ENCODE data around the gene SRRM4.
A peak's percentile ranks its signal among the peaks of the same experiment; 100 is the strongest.

Gene SRRM4, protein sequence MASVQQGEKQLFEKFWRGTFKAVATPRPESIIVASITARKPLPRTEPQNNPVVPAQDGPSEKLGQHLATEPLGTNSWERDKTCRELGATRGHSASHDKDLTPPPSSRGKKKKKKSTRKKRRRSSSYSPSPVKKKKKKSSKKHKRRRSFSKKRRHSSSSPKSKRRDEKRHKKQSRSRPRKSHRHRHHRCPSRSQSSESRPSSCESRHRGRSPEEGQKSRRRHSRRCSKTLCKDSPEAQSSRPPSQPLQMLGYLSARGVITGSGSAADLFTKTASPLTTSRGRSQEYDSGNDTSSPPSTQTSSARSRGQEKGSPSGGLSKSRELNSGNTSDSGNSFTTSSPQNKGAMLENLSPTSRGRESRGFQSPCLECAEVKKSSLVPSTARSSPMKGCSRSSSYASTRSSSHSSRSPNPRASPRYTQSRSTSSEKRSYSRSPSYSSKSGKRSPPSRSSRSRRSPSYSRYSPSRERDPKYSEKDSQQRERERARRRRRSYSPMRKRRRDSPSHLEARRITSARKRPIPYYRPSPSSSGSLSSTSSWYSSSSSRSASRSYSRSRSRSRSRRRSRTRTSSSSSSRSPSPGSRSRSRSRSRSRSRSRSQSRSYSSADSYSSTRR

DNA sequence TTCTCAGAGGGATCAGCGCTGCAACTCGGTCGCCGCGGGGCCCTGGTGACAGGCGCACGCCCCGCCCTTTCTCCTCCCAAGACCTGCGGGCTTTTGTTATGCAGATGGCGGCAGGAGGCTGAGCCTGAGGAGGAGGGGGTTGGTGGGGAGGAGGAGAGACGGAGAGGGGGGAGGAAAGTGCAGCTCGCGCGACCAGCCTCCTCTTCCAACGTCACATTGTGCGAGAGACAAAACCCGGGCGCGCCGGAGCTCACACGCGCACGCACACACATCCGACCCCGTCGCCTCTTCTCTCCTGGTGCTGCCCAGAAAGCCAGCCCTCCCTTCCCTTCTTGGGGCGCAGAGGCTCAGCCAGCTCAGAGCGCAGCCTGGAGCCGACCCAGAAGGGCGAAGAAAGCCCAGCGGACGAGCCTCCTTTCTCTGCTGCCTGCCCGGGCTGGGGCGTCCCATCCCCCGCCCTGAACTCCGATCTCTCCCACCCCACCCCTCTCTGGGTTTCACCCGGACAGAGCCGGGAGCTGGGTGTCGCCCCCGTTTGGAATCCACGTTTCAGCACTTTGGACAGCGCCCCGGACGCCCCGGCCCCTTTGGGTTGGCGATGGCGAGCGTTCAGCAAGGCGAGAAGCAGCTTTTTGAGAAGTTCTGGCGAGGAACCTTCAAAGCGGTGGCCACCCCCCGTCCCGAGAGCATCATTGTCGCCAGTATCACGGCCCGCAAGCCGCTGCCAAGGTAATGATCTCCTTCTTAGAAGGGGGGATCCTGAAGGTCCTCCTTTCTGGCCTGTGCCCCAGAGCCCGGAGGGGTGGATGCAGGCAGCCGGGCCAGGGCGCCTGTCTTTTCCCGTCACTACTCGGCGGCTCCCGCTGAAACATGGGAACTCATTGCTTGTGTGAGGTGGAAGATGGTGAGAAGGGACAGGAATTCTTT lies at the start of gene SRRM4:
Gene SRRM4 (plus strand): TSS at position 257 of the 927 bp plus-strand sequence. CDS start 342 bp downstream, at position 599.
- H3K4me3 Mint-ChIP-seq, result no peak within 1 kb of the TSS
- H3K4me1 Mint-ChIP-seq, result no peaks in the 10 kb centered on the region
- H3K27ac Mint-ChIP-seq, result no peak within 1 kb of the TSS
- no peak for ATAC-seq
- peaks cover 45% of the 10 kb centered on the region for H3K27me3 Mint-ChIP-seq
- H3K9me3 Mint-ChIP-seq, result no peaks in the 10 kb centered on the region
- no peak for DNase-seq

DNA sequence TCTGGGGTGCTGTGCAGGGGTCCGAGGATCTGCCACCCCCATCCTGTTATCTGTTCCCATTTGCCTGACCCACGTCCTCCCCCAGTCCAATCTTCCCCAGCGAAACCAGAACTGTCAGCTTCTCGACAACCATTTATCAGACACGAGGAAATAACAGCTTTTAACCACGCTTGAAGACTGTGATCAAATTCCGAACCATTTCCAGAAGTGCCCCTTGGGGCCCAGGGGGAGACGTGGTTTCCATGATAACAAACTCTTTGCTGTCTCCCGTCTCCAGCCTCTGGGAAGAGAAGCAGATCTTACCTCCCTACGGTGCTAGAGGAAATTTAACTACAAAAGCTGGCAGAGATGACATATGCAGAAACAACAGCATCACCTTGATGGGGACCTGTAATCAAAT lies 35.1 kb upstream of the SRRM4 start:
- Mint-ChIP-seq H3K4me1 (no peaks in the 10 kb centered on the region), H3K27me3 (no peaks in the 10 kb centered on the region)

DNA sequence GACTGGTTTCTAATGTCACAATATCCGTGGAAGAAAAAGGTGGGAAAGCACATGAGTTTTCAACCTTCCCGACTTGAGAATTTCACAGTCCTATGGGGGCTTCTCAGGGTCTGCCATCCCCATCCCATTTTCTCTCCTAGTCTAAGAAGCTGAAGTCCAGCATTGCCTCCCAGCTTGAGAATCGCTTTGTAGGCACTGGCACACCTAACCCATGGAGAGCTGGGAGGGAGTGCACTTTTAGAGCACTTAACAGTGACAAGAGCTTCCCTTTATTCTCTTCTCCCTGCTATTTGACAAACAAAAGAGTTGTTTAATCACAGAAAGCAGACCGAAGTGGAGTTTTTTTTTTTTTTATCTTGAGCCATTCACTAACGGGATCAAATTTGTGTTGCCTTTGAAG lies 22.8 kb upstream of the SRRM4 start:
- Mint-ChIP-seq H3K4me3 (no peak overlapping the region), H3K27me3 (no peaks in the 10 kb centered on the region), H3K4me1 (no peaks in the 10 kb centered on the region), H3K27ac (no peak overlapping the region), H3K9me3 (peaks cover 23 to 24% of the 10 kb centered on the region in 2 donors)
- ATAC-seq, result no peak
- DNase-seq, result no peak

More for the DNA sequence above, 35.1 kb upstream of the SRRM4 start:
- no peak overlapping the region for H3K4me3 Mint-ChIP-seq
- DNase-seq, result no peak
- no peak overlapping the region for H3K27ac Mint-ChIP-seq
- no peak for ATAC-seq
- no peaks in the 10 kb centered on the region for H3K9me3 Mint-ChIP-seq

DNA sequence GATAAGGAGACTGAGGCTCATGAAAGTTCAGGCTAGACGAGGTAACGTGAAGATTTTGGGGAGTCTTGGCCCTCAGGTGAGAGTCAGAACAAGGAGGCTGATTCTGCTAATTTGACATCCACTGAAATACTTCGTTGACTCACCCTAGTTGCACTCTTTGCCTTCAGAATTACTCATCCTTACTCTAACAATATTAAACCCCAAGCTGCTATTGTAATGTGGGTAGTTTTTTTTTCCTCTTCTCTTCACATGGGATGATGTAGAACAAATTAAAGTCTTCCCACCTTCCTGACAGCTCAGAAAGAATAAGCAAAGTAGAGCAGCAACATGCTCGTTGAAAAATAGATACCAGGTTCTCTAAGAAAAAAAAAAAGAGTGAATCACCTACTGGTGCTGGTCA lies 22.0 kb upstream of the SRRM4 start:
- no peak overlapping the region for H3K4me3 Mint-ChIP-seq
- peaks cover 21 to 26% of the 10 kb centered on the region in 2 donors for H3K9me3 Mint-ChIP-seq
- no peak overlapping the region for H3K27ac Mint-ChIP-seq
- no peaks in the 10 kb centered on the region for H3K27me3 Mint-ChIP-seq
- H3K4me1 Mint-ChIP-seq, result no peaks in the 10 kb centered on the region
- DNase-seq (no peak), ATAC-seq (no peak)

DNA sequence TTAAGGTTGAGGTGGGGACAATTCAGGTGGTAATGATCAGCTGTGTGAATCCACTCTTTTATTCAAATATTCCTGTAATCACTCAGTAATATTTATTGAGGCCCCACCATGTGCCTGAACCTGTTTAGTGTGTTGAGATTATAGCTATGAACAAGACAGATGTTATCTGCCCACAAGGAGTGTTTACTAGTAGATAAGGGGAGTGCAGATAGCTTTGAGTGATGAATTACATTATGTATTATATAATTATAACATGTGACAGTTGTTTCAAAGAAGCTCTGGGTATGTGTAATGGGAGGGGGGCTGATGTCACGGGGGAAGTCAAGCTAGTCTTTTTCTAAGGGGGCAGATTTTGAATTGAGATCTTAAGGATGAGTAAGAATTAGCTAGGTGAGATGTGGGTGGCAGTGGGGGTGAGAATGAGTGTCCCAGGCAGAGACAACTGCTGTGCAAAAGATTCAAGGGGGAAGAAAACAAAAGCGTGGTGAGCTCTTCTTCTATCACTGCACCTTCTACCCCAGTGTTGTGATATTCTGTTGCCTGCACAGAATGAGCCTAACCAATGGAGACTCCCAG lies 21.3 kb upstream of the SRRM4 start:
- H3K27ac Mint-ChIP-seq, result no peak overlapping the region
- H3K9me3 Mint-ChIP-seq, result peaks cover 19 to 27% of the 10 kb centered on the region in 2 donors
- no peak overlapping the region for H3K4me3 Mint-ChIP-seq
- no peak for ATAC-seq
- no peak for DNase-seq
- H3K4me1 Mint-ChIP-seq, result no peaks in the 10 kb centered on the region
- no peaks in the 10 kb centered on the region for H3K27me3 Mint-ChIP-seq

DNA sequence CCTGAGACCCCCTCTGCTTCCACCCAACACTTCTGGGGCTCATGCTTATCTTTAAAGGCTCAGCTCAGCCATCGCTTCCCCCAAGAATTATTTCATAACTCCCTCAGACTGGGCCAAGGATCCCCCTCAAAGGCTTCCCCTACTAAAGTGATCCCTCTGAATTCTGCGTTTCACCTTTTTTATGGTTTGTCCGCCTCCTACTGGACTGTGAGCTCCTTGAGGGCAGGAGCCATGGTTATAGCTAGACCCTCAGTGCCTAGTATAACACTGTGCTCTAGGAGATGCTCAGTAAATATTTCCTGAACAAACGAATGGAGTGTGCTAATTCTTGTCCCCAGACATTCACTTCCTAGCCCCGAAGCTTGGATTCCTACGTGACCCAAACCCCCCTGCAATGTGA lies 20.5 kb upstream of the SRRM4 start:
- Mint-ChIP-seq H3K4me3 (no peak overlapping the region), H3K27me3 (no peaks in the 10 kb centered on the region), H3K9me3 (peaks cover 14 to 24% of the 10 kb centered on the region in 2 donors), H3K4me1 (no peaks in the 10 kb centered on the region), H3K27ac (no peak overlapping the region)
- ATAC-seq, result no peak
- no peak for DNase-seq

DNA sequence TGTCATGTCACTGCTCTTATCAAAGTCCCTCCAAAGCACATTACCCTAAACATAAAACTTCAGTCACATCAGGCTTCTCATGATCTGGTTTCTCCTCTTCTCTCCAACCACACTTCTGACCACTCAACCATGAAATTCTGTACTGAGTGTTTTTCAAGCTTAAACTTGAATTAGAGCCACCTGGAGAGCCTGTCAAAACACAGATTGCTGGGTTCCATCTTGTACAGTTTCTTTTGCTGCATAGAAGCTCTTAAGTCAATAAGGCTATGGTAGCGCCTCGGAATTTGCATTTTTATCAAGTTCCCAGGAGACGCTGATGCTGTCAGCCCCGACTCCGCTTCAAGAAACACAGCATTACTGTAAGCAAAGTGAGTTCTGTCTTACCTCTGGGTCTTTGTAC lies 16.4 kb upstream of the SRRM4 start:
- ATAC-seq, result no peak
- no peaks in the 10 kb centered on the region for H3K27me3 Mint-ChIP-seq
- H3K27ac Mint-ChIP-seq, result no peak overlapping the region
- no peaks in the 10 kb centered on the region for H3K4me1 Mint-ChIP-seq
- no peak overlapping the region for H3K4me3 Mint-ChIP-seq
- peaks cover 20 to 24% of the 10 kb centered on the region in 2 donors for H3K9me3 Mint-ChIP-seq
- no peak for DNase-seq

DNA sequence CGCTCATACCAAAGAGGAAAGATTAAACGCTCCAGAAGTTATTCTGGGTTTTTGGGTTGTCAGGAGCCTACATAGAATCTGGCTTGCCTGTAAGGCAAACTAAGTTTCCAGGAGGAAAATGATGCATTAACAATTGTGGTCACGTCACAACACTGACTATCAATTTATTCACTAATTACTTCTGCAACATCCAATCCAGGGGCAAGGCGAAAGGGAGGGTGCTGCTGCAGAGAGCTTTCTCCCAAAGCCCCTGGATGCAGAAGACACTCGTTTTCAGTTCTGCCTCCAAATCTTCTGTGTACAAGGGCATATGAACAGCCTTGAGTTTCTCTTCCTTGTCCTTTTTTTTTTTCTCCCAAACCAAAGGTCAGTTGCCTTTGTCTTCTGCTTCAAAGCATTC lies 10.5 kb upstream of the SRRM4 start:
- no peak overlapping the region for H3K4me3 Mint-ChIP-seq
- peaks cover 0 to 6% of the 10 kb centered on the region in 2 donors for H3K9me3 Mint-ChIP-seq

DNA sequence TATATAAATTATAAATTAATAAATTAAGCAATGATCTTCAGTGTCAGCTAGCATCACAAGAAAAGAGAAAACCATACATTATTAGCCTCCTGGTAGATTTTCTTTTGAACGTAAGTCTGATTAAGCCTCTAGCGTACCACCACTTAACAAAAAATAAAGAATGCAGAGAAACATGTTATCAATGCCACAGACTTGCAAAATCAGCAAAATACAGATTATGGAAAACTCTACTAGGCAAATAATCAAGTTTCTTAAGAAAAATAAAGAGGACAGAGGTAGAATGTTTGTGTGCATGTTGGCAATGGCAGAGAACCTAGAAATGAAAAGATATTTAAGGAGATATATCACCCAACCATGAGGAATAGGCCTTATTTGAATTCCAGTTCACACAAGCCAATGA lies 8.4 kb upstream of the SRRM4 start:
- no peaks in the 10 kb centered on the region for H3K4me1 Mint-ChIP-seq

More for the DNA sequence above, 10.5 kb upstream of the SRRM4 start:
- DNase-seq (no peak), ATAC-seq (no peak)
- Mint-ChIP-seq H3K27me3 (no peaks in the 10 kb centered on the region), H3K4me1 (no peaks in the 10 kb centered on the region), H3K27ac (no peak overlapping the region)

DNA sequence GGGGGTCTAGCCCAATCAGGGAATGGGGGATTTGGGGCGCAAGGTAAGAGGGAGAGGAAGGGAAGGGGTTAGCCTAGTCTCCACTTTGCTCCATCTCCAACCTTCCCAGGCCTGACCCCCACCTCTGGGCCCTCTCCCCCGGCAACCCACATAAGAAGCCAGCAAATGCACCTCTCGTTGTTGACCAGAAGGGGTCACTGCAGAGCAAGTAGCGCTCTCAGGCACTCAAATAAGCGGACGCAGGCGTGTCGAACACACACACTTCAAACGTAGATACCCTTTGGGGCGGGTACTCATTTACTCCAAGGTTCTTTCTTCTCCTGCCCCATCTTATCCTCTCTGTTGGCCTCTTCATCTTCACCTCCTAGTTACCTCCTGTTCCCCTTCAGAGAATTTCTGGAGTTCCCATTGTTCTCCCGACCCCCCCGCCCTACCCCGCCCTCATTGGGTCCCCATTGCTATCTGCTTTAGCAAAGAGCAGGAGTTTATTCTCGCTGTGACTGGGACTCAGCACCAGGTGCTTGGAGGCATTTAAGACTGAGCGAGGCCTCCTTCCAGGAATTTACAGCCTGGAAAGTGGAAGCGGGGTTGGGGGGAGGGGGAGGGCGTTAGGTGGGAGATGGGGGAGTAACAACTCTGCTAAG lies 1.5 kb upstream of the SRRM4 start:
- no peak for ATAC-seq
- Mint-ChIP-seq H3K27me3 (peaks cover 45% of the 10 kb centered on the region), H3K9me3 (no peaks in the 10 kb centered on the region), H3K4me3 (no peak overlapping the region), H3K4me1 (no peaks in the 10 kb centered on the region), H3K27ac (no peak overlapping the region)
- peak; percentile 20 to 23 for DNase-seq

More for the DNA sequence above, 8.4 kb upstream of the SRRM4 start:
- no peak for DNase-seq
- no peak for ATAC-seq
- H3K27ac Mint-ChIP-seq, result no peak overlapping the region
- no peaks in the 10 kb centered on the region for H3K9me3 Mint-ChIP-seq
- H3K4me3 Mint-ChIP-seq, result no peak overlapping the region
- H3K27me3 Mint-ChIP-seq, result no peaks in the 10 kb centered on the region

DNA sequence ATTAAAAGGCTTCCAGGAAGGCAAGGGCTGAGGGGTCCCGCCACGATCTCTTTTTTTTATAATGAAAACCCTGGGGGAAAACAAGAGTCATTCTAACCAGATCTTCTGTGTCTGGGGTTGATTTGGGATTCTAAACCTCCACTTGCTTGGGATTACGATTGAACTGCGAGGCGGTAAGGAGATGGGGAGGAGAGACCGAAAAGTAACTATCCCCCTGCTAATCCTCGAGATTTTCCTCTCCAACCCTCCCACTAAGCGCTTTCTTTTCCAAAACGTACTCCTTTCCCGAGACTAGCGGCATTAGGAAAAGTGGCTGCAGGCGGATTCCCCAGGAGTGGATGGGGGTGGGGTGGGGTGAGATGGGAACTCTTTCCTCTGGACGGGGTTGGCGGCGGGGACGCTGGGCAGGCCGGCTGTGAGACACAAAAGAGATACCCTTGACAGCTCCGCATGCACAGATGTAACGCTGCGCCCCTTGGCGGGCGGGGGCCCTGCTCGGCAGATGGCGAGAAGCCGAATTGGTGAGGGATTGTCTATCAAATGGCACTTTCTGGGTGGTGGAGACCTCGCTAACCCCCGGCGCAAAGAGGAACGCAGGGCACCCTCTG lies 830 bp upstream of the SRRM4 start:
- Mint-ChIP-seq H3K27me3 (peaks cover 45% of the 10 kb centered on the region), H3K4me3 (no peak overlapping the region), H3K27ac (no peak overlapping the region), H3K4me1 (no peaks in the 10 kb centered on the region), H3K9me3 (no peaks in the 10 kb centered on the region)
- no peak for ATAC-seq
- DNase-seq, result no peak

DNA sequence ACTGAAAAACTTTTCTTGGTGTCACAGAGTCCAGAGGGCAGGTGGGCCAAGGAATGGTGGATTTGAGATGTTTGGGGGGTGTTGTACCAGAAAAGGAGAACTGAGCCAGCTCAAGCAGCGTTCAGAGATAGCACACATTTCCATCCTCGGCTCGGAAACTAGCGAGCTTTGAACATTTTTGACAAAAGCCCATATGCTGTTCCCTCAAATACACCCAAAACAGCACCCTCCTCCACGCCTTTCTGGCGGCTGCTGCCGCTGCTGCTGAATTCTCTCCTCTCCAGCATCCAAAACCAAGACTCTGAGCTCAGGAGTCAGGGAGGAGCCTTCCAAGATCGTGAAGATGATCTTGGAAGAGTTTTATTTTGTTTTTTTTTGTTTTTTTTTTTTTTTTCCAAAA lies 961 bp downstream of the SRRM4 start:
- no peak overlapping the region for H3K27ac Mint-ChIP-seq
- peaks cover 45% of the 10 kb centered on the region for H3K27me3 Mint-ChIP-seq
- H3K4me3 Mint-ChIP-seq, result no peak overlapping the region
- H3K9me3 Mint-ChIP-seq, result no peaks in the 10 kb centered on the region
- no peak for DNase-seq
- no peak for ATAC-seq
- no peaks in the 10 kb centered on the region for H3K4me1 Mint-ChIP-seq

DNA sequence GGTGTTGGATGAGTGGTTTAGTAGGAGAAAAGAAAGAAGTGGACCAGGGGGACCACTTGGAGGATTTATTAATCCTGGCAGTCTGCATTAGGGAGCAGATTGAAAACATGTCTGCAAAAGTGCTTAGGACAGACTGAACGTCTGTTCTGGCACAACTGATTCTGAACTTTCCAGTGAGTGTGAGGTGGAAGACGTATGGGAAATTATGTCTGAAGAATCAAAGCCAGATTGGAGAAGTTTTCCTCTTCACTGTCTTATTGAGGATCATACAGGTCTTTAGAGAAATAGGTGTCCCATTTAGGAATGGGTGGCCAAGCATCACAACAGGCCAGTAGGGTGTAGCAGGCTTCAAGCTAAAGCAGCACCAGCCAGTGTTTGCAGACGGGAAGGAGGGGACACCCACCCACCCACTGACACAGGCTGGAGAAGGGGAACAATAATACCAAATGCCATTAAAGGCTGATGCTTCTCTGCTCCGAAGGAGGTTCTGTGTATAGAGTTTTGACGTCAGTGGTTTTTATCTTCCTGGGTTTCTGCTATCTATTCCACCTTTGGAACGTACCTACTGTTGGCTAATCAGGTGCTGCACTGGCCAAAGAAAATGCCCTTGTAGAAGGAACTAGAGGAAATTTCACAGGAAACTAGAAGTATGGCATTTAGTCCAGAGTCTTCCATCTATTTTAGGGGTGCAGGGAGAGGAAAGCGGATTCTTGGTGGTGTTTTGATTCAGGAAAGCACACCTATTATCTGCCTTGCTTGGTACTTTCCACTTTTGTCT lies 1.8 kb downstream of the SRRM4 start:
- Mint-ChIP-seq H3K9me3 (no peaks in the 10 kb centered on the region), H3K4me1 (no peaks in the 10 kb centered on the region), H3K27ac (no peak overlapping the region), H3K4me3 (no peak overlapping the region), H3K27me3 (peaks cover 48% of the 10 kb centered on the region)
- ATAC-seq (no peak), DNase-seq (no peak)

Data from stimulated activated naive CD8-positive, alpha-beta T cell treated with anti-CD3 and anti-CD28 coated beads, Interleukin-15, amount 100 ng/mL, for 72 hours (primary cell).